T-helper 17 cell (primary cell): ENCODE results near the gene TRIO. TPM values are rescaled to one million over a fixed set of nuclear protein-coding genes. Genes with fewer than 3 reads are reported as not detected.
"Not testable (repeated sequence)": the region's sequence is repeated elsewhere in the genome, so short reads cannot be mapped to it uniquely, and the experiment has no call there.

Experiments
- ATAC-seq: fragments of 150-1000 bp; cut with Tn5 transposase; 2 replicates; pipeline ENCODE4 v1.10.0; 2021; ENCODE audit warnings: mild to moderate bottlenecking, moderate library complexity
- DNase-seq, 3 donors: peaks; one replicate each; pipeline versions ENCODE4 v3.0.0 to v3.0.0-alpha.2; 2020 to 2021
- H3K9me3 ChIP-seq: one replicate; pipeline ENCODE4 v1.7.0; 2013; ENCODE audit warnings: low read length, mild to moderate bottlenecking; ENCODE audit not compliant: control insufficient read depth, poor library complexity, severe bottlenecking
- H3K27ac Mint-ChIP-seq: one replicate; pipeline ENCODE4 v1.8.0; 2022; ENCODE audit warnings: mild to moderate bottlenecking, moderate library complexity, mixed read lengths
- H3K27me3 Mint-ChIP-seq: one replicate; pipeline ENCODE4 v1.8.0; 2022; ENCODE audit warnings: mixed read lengths
- H3K36me3 Mint-ChIP-seq: one replicate; pipeline ENCODE4 v1.8.0; 2022; ENCODE audit warnings: low read depth, mixed read lengths
- H3K4me1 Mint-ChIP-seq: one replicate; pipeline ENCODE4 v1.8.0; 2022; ENCODE audit warnings: mild to moderate bottlenecking, mixed read lengths
- H3K4me3 Mint-ChIP-seq: one replicate; pipeline ENCODE4 v1.8.0; 2022; ENCODE audit warnings: mild to moderate bottlenecking, moderate library complexity, mixed read lengths
- total RNA-seq, 4 donors: library from RNA in 2 of 4; stranded (reverse) in 2 of 4; gene quantifications; one replicate each; pipeline ENCODE4 v1.2.3 and lab custom pipeline; 2022 to 2026

The TRIO gene
- total RNA-seq (10 to 100 TPM; 19.3 to 19.5 TPM), total RNA-seq (lab: John Stamatoyannopoulos, UW) (4.7 to 12.2 reads per million in 2 donors)

DNA sequence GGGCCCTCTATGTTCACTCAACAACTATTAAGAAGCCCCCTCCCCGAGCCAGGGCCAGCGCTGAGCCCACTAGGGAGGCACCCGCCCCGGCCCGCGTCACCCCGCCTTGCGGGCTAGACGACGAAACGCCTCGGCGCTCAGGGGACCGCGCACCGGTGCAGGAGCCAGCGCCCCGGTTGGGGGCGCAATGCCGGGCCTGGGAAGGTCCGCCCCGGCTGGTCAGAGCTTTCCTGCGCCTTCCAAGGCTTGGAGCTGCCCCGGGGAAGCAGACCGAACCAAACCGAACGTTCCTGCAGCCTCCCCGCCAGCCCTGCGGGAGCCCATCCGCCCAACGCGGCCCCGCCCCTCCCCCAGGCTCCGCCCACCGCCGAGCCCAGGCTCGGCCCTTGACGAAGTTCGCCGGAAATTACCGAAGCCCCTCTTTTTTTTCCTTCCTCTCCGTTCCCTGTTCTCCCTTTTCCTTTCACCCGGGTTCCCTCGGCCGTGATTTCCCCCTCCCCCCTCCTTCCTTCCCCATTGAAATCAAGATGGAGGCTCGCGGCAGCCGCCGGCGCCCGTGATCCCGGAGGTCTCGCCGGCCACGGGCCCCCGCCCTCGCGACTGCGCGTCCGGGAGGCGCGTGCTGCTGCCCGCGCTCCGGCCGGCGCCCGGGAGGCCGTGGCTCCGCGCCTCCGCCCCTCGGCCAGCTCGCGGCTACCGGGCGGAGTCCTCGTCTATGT is at the start of gene TRIO:
Gene TRIO, plus strand, starts transcription at position 516 of the 719 bp plus-strand sequence. CDS start 384 bp downstream, outside the sequence.
- ATAC-seq (peak; percentile 68), DNase-seq (peak; percentile 54 to 67 (median 57))
- H3K4me1 Mint-ChIP-seq, result peaks cover 8% of the 10 kb centered on the region
- peaks cover 8% of the 10 kb centered on the region for H3K36me3 Mint-ChIP-seq
- H3K27ac Mint-ChIP-seq, result peak within 1 kb of the TSS; percentile 61
- peaks cover 36% of the 10 kb centered on the region for H3K27me3 Mint-ChIP-seq
- H3K9me3 ChIP-seq, result peaks cover 5% of the 10 kb centered on the region
- peak within 1 kb of the TSS; percentile 92 for H3K4me3 Mint-ChIP-seq

DNA sequence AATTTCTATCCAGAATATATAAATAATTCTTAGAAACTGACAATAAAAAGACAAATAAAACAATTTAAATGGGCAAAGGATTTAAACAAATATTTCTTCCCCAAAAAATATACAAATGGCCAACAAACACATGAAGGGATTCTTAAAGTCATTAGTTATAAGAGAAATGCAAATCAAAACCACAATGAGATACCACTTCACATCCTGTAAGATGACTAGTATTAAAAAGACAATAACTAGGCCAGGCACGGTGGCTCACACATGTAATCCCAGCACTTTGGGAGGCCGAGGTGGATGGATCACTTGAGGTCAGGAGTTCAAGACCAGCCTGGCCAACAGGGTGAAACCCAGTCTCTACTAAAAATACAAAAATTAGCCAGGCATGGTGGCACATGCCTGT is 45.8 kb upstream of the TRIO start:
- not testable (repeated sequence) for H3K9me3 ChIP-seq, H3K27me3 Mint-ChIP-seq, H3K27ac Mint-ChIP-seq, DNase-seq, H3K36me3 Mint-ChIP-seq, H3K4me3 Mint-ChIP-seq, ATAC-seq, H3K4me1 Mint-ChIP-seq

DNA sequence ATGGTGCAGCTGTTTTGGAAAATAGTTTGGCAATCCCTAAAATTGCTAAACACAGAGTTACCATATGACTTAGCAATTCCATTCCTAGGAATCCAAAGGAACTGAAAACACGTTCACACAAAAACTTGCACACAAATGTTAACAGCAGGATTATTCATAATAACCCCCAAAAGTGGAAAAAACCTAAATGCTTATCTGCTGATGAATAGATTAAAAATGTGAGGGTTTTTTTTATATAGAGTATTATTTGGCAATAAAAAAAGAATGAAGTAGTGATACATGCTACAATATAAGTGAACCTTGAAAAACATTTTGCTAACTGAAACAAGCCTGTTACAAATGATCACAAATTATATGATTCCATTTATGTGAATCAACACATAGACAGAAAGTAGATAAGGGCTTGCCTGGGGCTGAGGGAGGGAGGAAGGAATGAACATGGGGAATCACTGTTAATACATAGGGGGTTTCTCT is 45.1 kb upstream of the TRIO start:
- no peak overlapping the region for H3K4me3 Mint-ChIP-seq
- no peak for DNase-seq
- ATAC-seq, result no peak
- H3K4me1 Mint-ChIP-seq, result no peaks in the 10 kb centered on the region
- H3K36me3 Mint-ChIP-seq, result no peaks in the 10 kb centered on the region
- peaks cover 8% of the 10 kb centered on the region for H3K27me3 Mint-ChIP-seq
- H3K27ac Mint-ChIP-seq, result no peak overlapping the region
- H3K9me3 ChIP-seq, result no peaks in the 10 kb centered on the region

- Mint-ChIP-seq H3K4me1 (no peaks in the 10 kb centered on the region), H3K27me3 (no peaks in the 10 kb centered on the region), H3K27ac (no peak overlapping the region), H3K36me3 (no peaks in the 10 kb centered on the region), H3K4me3 (no peak overlapping the region)
- DNase-seq (no peak), ATAC-seq (no peak)
- no peaks in the 10 kb centered on the region for H3K9me3 ChIP-seq
Measured at GRCh38 chr5:14100281-14100680, 42.9 kb upstream of the TRIO start.

GRCh38 chr5:14101922-14102321 is 41.2 kb upstream of the TRIO start:
- no peak overlapping the region for H3K4me3 Mint-ChIP-seq
- H3K27ac Mint-ChIP-seq, result no peak overlapping the region
- H3K36me3 Mint-ChIP-seq, result no peaks in the 10 kb centered on the region
- ATAC-seq (no peak), DNase-seq (no peak)
- peaks cover 5% of the 10 kb centered on the region for H3K27me3 Mint-ChIP-seq
- no peaks in the 10 kb centered on the region for H3K4me1 Mint-ChIP-seq
- H3K9me3 ChIP-seq, result no peaks in the 10 kb centered on the region

DNA sequence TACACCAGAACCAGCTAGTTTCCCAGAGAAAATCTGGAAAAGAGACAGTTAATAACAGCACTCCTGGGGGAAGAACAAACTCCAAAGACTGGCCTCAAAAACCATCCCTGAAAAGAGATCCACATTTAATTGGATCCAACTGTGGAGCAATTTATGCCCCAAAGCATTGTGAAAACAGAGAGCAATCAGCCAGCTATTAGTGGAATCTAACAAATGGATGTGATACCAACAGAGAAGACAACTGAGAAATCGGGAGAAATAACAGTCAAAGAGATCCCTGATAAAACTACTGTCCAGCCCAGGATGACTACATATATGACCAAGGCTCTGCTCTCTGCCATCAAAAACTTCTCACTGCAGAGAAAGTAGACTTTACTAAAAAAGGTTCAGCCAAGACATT is 40.5 kb upstream of the TRIO start:
- Mint-ChIP-seq H3K36me3 (no peaks in the 10 kb centered on the region), H3K4me1 (no peaks in the 10 kb centered on the region), H3K27ac (no peak overlapping the region), H3K4me3 (no peak overlapping the region), H3K27me3 (peaks cover 10% of the 10 kb centered on the region)
- ATAC-seq (no peak), DNase-seq (no peak)
- no peaks in the 10 kb centered on the region for H3K9me3 ChIP-seq

DNA sequence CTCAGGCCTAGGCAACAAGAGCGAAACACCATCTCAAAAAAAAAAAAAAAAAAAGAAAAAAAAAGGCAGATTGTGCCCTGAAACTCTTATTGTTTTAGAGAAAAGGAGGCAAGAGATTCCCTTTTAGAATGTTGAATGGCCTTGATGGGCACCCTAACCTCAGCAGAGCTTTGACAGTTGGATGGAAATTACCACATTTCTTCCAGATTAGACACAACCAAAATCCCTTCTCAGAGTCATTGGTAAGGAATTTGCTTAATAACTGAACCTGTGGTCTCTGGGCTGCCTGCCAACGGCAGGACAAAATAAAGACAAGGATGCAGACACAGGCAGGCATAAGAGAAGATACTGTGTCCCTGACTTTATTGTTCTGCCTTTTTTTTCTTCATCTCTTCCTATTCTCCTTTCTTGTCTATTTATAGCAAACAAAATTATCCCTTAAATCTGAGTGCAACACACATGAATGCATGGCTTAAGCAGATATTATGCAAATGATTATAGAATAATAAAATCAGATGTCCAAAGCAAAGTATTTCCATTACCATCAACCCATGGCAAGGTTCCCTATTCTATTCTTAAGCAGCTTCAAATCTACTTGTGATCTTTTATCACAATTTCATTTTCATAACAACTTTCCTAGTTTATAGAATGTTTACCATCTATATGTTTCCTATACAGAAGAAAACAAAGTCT is 37.3 kb upstream of the TRIO start:
- Mint-ChIP-seq H3K27ac (no peak overlapping the region), H3K27me3 (peaks cover 33% of the 10 kb centered on the region), H3K4me1 (peaks cover 8% of the 10 kb centered on the region), H3K36me3 (no peaks in the 10 kb centered on the region), H3K4me3 (no peak overlapping the region)
- no peak for DNase-seq
- ATAC-seq, result no peak
- H3K9me3 ChIP-seq, result no peaks in the 10 kb centered on the region

- H3K9me3 ChIP-seq, result no peaks in the 10 kb centered on the region
- no peak for DNase-seq
- Mint-ChIP-seq H3K27me3 (peaks cover 33% of the 10 kb centered on the region), H3K4me1 (peaks cover 8% of the 10 kb centered on the region), H3K27ac (no peak overlapping the region), H3K4me3 (no peak overlapping the region), H3K36me3 (no peaks in the 10 kb centered on the region)
- ATAC-seq, result no peak
Measured at GRCh38 chr5:14107536-14107935, 35.6 kb upstream of the TRIO start.

GRCh38 chr5:14108170-14108996 is 34.8 kb upstream of the TRIO start:
- DNase-seq, result peak in 1 of 3 donors; percentile 6
- Mint-ChIP-seq H3K4me1 (peaks cover 8% of the 10 kb centered on the region), H3K27ac (no peak overlapping the region), H3K4me3 (no peak overlapping the region), H3K36me3 (no peaks in the 10 kb centered on the region), H3K27me3 (peaks cover 33% of the 10 kb centered on the region)
- peak; percentile 73 for ATAC-seq
- no peaks in the 10 kb centered on the region for H3K9me3 ChIP-seq

DNA sequence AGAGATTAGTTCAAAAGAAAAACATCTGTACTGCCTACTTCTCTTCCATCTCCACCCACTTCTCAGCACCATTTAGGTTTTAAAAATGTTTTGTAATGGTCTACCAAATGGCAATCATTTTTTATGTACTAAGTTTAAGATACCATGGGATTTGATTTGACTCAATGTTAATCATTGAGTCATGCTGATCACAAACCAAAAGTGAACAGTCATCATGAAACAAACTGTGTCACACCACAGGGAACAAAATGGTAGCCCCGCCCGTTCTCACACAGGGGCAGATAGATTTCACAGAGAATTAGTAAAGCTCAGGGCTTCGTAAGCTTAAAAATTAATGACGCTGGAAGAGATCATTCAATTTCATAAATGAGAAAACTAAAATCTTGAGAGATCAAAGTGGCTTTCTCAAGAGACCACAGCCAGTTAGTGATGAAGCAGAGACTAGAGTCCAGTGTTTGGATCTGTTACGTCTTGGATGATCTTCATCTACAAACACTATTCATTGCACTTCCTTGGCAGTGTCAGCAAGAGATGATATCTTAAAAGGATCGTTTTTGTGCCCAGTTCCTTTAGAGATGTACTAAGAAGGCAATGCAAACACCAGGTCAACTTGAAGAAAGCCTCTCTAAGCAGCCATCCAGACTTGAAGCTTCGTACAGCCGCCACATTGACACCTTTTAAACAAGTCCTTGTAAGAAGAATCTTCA is 33.9 kb upstream of the TRIO start:
- peaks cover 8% of the 10 kb centered on the region for H3K4me1 Mint-ChIP-seq
- DNase-seq (no peak), ATAC-seq (no peak)
- H3K27me3 Mint-ChIP-seq, result peaks cover 33% of the 10 kb centered on the region
- H3K9me3 ChIP-seq, result no peaks in the 10 kb centered on the region
- H3K27ac Mint-ChIP-seq, result no peak overlapping the region
- H3K4me3 Mint-ChIP-seq, result no peak overlapping the region
- H3K36me3 Mint-ChIP-seq, result no peaks in the 10 kb centered on the region

DNA sequence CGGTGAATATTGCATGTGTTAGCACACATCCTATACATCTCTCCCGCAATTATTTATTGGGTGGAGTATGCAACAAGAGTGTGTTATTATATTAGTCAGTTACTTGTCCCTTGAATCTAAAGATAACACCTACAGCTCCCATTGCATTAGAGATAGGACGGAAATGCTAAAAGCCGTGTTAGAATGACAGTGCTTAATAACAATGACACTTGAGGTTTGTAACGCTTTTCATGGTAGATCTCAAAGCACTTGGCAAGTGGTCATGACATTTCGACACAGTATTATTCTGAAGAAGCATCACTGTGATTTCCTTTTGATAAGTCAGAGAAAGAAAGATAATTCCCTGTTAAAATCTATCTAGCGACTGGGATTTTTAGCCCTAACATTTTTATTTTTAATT is 33.4 kb upstream of the TRIO start:
- H3K4me1 Mint-ChIP-seq, result peaks cover 8% of the 10 kb centered on the region
- H3K4me3 Mint-ChIP-seq, result no peak overlapping the region
- no peaks in the 10 kb centered on the region for H3K36me3 Mint-ChIP-seq
- H3K27me3 Mint-ChIP-seq, result peaks cover 33% of the 10 kb centered on the region
- H3K27ac Mint-ChIP-seq, result no peak overlapping the region
- DNase-seq, result no peak
- no peaks in the 10 kb centered on the region for H3K9me3 ChIP-seq
- no peak for ATAC-seq

GRCh38 chr5:14110196-14110595 is 32.9 kb upstream of the TRIO start:
- Mint-ChIP-seq H3K36me3 (no peaks in the 10 kb centered on the region), H3K4me1 (peaks cover 8% of the 10 kb centered on the region), H3K27me3 (peaks cover 33% of the 10 kb centered on the region), H3K27ac (no peak overlapping the region), H3K4me3 (no peak overlapping the region)
- ATAC-seq (no peak), DNase-seq (no peak)
- no peaks in the 10 kb centered on the region for H3K9me3 ChIP-seq

- H3K36me3 Mint-ChIP-seq, result no peaks in the 10 kb centered on the region
- no peaks in the 10 kb centered on the region for H3K9me3 ChIP-seq
- ATAC-seq (no peak), DNase-seq (no peak)
- no peak overlapping the region for H3K4me3 Mint-ChIP-seq
- peaks cover 8% of the 10 kb centered on the region for H3K4me1 Mint-ChIP-seq
- H3K27ac Mint-ChIP-seq, result no peak overlapping the region
- peaks cover 33% of the 10 kb centered on the region for H3K27me3 Mint-ChIP-seq
Measured at GRCh38 chr5:14110680-14111079, 32.5 kb upstream of the TRIO start.
